Muscle of leg (tissue), 11 donors: Measurements from ENCODE around the gene PTRH2. TPM values are rescaled to one million over a fixed set of nuclear protein-coding genes. Genes with fewer than 3 reads are reported as not detected.
"Not testable (repeated sequence)": the region's sequence is repeated elsewhere in the genome, so short reads cannot be mapped to it uniquely, and the experiment has no call there.

ENCODE experiments used
- DNase-seq: peaks from one replicate; pipeline ENCODE4 v3.0.0; 2013
- H3K27ac ChIP-seq: one replicate; pipeline ENCODE4 v1.5.1; 2013; ENCODE audit warnings: mild to moderate bottlenecking, low read length, control low read depth
- H3K27me3 ChIP-seq: one replicate; pipeline ENCODE4 v1.6.1; 2013; ENCODE audit warnings: low read length; ENCODE audit not compliant: control insufficient read depth, insufficient read depth
- H3K36me3 ChIP-seq: one replicate; pipeline ENCODE4 v1.6.1; 2013; ENCODE audit warnings: low read length; ENCODE audit not compliant: control insufficient read depth, insufficient read depth
- H3K4me1 ChIP-seq: one replicate; pipeline ENCODE4 v1.6.1; 2013; ENCODE audit warnings: low read length; ENCODE audit not compliant: control insufficient read depth, insufficient read depth
- H3K4me3 ChIP-seq: one replicate; pipeline ENCODE4 v1.5.1; 2013; ENCODE audit warnings: low read length, control low read depth
- H3K9me3 ChIP-seq: replicated peaks from 2 replicates; pipeline ENCODE4 v1.6.1; 2013; ENCODE audit warnings: low read depth, low read length; ENCODE audit not compliant: control insufficient read depth
- WGBS: methylation state at CpG from one replicate; pipeline ENCODE4 v1.1.5; 2013; ENCODE audit warnings: missing lambda C conversion rate; ENCODE audit not compliant: insufficient coverage; 5-methylcytosine and 5-hydroxymethylcytosine counted together
- polyA plus RNA-seq, 8 donors: library from polyadenylated mRNA; unstranded; fragments of 120-200 nt; gene quantifications; one replicate each; pipeline versions ENCODE4 v1.2.1 to v1.2.3, GENCODE V29; 2013; ENCODE audit warnings: inconsistent platforms in 1 of 8, low replicate concordance in 1 of 8; ENCODE audit not compliant: insufficient read length in 8 of 8, insufficient read depth in 1 of 8
- total RNA-seq: library from RNA; stranded (reverse); fragments of 120-200 nt; gene quantifications from one replicate; pipeline ENCODE4 v1.2.4, GENCODE V29; 2013

Gene PTRH2
- total and polyA plus RNA-seq, 9 donors = 10.9 to 20.1 (median 16.1) TPM

DNA sequence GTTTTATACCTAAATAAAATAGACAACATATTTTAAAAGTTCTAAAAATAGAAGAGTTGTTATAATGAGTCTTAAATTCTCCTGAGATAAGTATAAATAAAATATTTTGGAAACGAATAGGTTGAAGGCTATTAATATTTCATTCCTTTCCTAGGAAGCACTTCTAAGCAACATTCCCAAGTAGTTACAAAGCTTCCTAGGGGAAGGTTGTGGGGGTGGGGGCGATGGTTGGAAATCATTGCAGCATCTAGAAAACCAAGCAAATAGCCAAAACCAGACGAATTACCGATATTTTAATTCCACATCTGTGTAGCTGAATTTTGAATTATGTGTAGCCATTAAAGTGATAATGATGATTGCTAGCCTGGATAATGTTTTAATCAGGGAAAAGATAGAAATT lies 26.9 kb downstream of the PTRH2 start:
- no peaks in the 10 kb centered on the region for H3K27me3 ChIP-seq
- H3K4me3 ChIP-seq = no peak overlapping the region
- peaks cover 58% of the 10 kb centered on the region for H3K36me3 ChIP-seq
- no peaks in the 10 kb centered on the region for H3K4me1 ChIP-seq
- H3K27ac ChIP-seq = no peak overlapping the region
- WGBS = no CpG with 5 or more reads among the region's 4 CpGs
- H3K9me3 ChIP-seq = no peaks in the 10 kb centered on the region
- DNase-seq = no peak

DNA sequence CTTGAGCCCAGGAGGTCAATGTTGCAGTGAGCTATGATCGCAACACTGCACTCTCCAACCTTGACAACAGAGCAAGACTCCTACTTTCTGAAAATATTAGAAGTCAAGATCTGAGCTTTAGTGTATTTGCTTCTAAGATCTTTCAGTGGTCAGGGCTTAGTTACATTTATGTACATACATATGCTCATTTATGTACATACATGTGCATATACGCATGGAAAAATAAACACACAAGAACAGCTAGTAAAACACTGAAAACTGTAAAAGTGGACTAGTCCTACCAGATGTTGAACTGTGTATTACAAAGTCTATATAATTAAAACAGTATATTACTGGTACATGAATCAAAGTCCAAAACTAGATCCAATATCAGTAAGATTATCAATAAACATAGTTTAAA lies 28.3 kb downstream of the PTRH2 start:
- Histone ChIP-seq H3K4me1 (no peaks in the 10 kb centered on the region), H3K4me3 (no peak overlapping the region), H3K36me3 (peaks cover 52% of the 10 kb centered on the region), H3K9me3 (no peaks in the 10 kb centered on the region), H3K27ac (no peak overlapping the region), H3K27me3 (no peaks in the 10 kb centered on the region)
- WGBS = no CpG with 5 or more reads among the region's 2 CpGs
- no peak for DNase-seq

DNA sequence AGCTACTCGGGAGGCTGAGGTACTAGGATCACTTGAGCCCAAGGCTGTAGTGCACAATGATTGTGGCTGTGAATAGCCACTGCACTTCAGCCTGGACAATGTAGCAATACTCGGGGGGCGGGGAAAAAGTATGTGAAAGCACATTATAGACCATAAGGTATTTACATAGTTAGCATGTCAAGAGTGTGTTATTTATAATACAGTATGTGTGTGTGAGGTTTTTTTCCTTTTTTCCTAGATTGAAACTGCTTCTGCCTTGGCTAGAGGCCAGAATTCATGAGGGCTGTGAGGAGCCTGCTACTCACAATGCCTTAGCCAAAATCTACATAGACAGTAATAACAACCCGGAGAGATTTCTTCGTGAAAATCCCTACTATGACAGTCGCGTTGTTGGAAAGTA lies 30.5 kb downstream of the PTRH2 start:
- Histone ChIP-seq H3K36me3 (peaks cover 39% of the 10 kb centered on the region), H3K9me3 (no peaks in the 10 kb centered on the region), H3K27ac (no peak overlapping the region), H3K27me3 (no peaks in the 10 kb centered on the region), H3K4me3 (no peak overlapping the region), H3K4me1 (no peaks in the 10 kb centered on the region)
- peak; percentile 13 for DNase-seq
- 68% methylated on average over 3 of the region's 7 CpGs for WGBS

DNA sequence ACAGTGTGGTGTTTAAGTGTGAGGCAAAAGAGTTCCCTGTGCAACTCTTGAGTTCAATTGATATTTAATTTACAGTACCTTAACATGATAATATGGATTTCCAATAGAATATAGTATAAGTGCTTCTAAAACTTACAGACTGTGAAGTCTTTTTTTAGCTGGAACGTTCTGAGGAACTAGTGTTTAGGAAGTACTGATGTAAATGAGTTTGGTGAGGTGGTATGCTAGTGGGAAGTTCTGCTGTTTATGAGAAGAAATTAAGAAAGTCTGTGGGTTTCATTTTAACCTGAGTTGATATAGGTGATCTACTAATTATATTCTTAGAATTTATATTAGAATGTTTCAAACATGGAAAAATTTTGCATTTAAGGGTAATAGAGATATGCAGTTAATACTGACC lies 32.0 kb downstream of the PTRH2 start:
- no peak overlapping the region for H3K4me3 ChIP-seq
- no peaks in the 10 kb centered on the region for H3K9me3 ChIP-seq
- H3K4me1 ChIP-seq = no peaks in the 10 kb centered on the region
- DNase-seq = no peak
- no peaks in the 10 kb centered on the region for H3K27me3 ChIP-seq
- no CpG with 5 or more reads among the region's 1 CpG for WGBS
- H3K36me3 ChIP-seq = peaks cover 33% of the 10 kb centered on the region
- H3K27ac ChIP-seq = no peak overlapping the region

DNA sequence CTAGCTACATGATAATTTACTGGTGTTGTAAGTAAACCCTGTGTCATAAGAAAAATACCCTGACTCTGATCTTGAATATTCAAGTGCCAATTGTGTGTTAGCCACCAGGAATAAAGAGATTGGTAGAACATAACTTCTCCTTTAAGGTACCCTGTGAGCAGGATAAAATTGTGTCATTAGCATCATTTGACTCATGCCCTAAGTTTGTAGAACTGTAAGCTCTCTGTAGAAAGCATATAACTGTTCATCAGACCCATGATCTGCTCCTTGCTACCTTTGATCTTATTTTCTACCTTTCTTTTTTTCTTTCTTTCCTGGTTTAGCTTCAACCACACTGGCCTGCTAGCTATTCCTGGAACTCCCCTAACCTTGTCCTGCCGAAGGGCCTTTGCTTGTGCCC lies 35.8 kb downstream of the PTRH2 start:
- no peak for DNase-seq
- WGBS = no CpG with 5 or more reads among the region's 1 CpG
- no peaks in the 10 kb centered on the region for H3K27me3 ChIP-seq
- H3K4me3 ChIP-seq = no peak overlapping the region
- no peaks in the 10 kb centered on the region for H3K4me1 ChIP-seq
- H3K36me3 ChIP-seq = peaks cover 23% of the 10 kb centered on the region
- no peaks in the 10 kb centered on the region for H3K9me3 ChIP-seq
- no peak overlapping the region for H3K27ac ChIP-seq

DNA sequence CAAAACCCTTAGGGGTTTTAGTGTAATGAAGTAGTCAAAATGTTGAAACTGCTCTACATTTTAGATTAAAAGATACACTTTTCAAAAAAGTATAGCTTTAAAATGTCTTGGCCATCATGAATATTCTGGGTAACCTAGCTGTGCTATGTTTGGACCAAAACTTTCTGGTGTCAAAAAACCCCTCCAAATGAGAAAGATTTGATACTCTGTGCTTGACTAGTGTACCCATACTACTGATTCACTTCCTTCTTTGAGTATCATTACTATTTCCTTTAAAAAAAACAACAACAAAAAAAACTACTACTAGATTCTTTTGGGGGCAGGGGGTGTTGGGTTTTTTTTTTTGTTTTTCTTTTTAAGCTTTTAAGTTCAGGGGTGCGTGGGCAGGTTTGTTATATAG lies 37.3 kb downstream of the PTRH2 start:
- DNase-seq = no peak
- no CpG with 5 or more reads among the region's 1 CpG for WGBS
- Histone ChIP-seq H3K36me3 (peaks cover 26% of the 10 kb centered on the region), H3K9me3 (no peaks in the 10 kb centered on the region), H3K27me3 (no peaks in the 10 kb centered on the region), H3K4me1 (no peaks in the 10 kb centered on the region), H3K27ac (no peak overlapping the region), H3K4me3 (no peak overlapping the region)

DNA sequence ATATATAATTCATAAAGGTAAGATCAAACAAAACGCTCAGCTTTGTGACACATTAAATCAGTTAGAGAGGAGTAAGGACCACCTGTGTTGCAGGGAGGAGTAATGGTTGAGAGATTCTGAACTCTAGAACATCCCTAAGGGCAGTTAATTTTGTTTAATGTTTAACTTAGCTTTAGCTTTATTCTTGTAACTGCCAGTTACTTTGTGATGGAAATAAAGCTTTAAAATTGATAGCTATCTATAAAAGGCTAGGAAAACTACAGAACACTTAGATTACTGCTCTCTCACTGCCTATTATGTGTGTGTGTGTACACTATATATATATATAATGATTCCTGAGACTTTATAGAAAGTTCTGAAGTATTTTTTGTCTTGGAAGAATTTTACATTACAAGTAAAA lies 37.8 kb downstream of the PTRH2 start:
- no CpG with 5 or more reads among the region's 1 CpG for WGBS
- H3K27ac ChIP-seq = no peak overlapping the region

DNA sequence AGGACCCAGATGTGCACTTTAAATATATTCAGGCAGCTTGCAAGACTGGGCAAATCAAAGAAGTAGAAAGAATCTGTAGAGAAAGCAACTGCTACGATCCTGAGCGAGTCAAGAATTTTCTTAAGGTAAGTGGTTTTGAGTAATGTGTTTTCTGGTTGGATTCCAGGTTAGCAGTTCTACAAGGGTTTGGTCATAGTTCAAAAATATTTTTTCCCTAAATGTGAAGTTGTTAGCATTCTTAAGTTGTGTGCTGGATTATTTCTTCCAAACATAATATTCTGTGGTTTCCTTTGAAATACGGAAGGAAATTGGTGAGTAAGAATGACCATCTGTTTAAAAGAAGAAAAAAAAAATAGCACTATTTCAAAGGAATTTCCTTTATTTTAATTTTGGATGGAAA lies 38.4 kb downstream of the PTRH2 start:
- WGBS = no CpG with 5 or more reads among the region's 3 CpGs
- no peaks in the 10 kb centered on the region for H3K4me1 ChIP-seq
- no peaks in the 10 kb centered on the region for H3K9me3 ChIP-seq
- no peaks in the 10 kb centered on the region for H3K27me3 ChIP-seq
- H3K4me3 ChIP-seq = no peak overlapping the region
- peak overlapping the region; percentile 9 for H3K27ac ChIP-seq
- DNase-seq = peak; percentile 41
- peaks cover 32% of the 10 kb centered on the region for H3K36me3 ChIP-seq

More for the DNA sequence above, 37.8 kb downstream of the PTRH2 start:
- Histone ChIP-seq H3K9me3 (no peaks in the 10 kb centered on the region), H3K36me3 (peaks cover 30% of the 10 kb centered on the region), H3K4me3 (no peak overlapping the region), H3K4me1 (no peaks in the 10 kb centered on the region), H3K27me3 (no peaks in the 10 kb centered on the region)
- no peak for DNase-seq

DNA sequence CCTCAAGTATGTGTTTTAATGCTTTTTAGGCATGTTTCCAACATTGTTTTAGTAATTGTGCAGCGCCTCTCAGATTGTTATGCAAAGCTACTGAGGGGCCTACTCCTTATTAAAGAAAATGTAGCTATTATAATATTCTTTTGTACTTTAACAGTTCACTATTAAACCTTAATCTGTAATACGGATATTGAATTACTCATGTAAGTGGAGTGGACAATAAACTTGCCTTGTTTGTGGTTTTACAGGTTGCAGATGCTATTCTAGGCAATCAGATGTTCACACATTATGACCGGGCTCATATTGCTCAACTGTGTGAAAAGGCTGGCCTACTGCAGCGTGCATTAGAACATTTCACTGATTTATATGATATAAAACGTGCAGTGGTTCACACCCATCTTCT lies 41.0 kb downstream of the PTRH2 start:
- no CpG with 5 or more reads among the region's 5 CpGs for WGBS
- H3K4me1 ChIP-seq = no peaks in the 10 kb centered on the region
- H3K4me3 ChIP-seq = no peak overlapping the region
- H3K9me3 ChIP-seq = no peaks in the 10 kb centered on the region
- H3K36me3 ChIP-seq = peaks cover 35% of the 10 kb centered on the region
- no peak for DNase-seq
- no peak overlapping the region for H3K27ac ChIP-seq
- H3K27me3 ChIP-seq = no peaks in the 10 kb centered on the region

DNA sequence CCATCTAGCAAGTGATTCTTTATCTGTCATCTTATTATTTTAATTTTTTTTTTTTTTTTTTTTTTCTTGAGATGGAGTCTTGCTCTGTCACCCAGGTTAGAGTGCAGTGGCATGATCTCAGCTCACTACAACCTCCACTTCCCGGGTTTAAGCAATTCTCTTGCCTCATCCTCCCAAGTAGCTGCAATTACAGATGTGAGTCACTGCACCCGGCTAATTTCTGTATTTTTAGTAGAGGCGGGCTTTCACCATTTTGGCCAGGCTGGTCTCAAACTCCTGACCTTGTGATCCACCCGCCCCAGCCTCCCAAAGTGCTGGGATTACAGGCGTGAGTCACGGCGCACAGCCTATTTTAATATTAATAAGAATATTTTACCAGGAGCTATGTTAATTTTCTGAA lies 50.6 kb downstream of the PTRH2 start:
- not testable (repeated sequence) for H3K27me3 ChIP-seq, H3K9me3 ChIP-seq, DNase-seq, H3K27ac ChIP-seq, H3K4me3 ChIP-seq, H3K4me1 ChIP-seq
- peaks cover 50% of the 10 kb centered on the region for H3K36me3 ChIP-seq
- WGBS = 100% methylated on average over 1 of the region's 7 CpGs

DNA sequence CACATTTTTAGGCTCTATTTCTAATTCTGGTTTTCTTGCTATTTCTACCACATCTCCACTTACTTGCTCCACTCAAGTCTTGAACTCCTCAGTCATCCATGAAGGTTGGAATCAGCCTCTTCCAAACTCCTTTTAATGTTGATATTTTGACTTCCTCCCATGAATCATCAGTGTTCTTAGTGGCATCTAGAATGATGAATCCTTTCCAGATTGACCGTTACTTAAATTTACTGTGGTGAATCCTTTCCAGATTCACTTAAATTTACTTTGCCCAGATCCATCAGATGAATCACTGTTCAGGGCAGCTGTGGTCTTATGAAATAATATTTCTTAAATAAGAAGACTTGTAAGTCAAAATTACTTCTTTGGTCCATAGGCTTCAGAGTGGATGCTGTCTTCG lies 55.1 kb downstream of the PTRH2 start:
- no peak overlapping the region for H3K4me3 ChIP-seq
- DNase-seq = no peak
- peaks cover 9% of the 10 kb centered on the region for H3K9me3 ChIP-seq
- no CpG with 5 or more reads among the region's 2 CpGs for whole genome bisulfite sequencing
- no peak overlapping the region for H3K27ac ChIP-seq
- no peaks in the 10 kb centered on the region for H3K4me1 ChIP-seq
- peaks cover 55% of the 10 kb centered on the region for H3K36me3 ChIP-seq
- H3K27me3 ChIP-seq = no peaks in the 10 kb centered on the region
